ENCODE results near the gene PLXDC2.
A peak's percentile ranks its signal among the peaks of the same experiment; 100 is the strongest.

Gene PLXDC2

DNA sequence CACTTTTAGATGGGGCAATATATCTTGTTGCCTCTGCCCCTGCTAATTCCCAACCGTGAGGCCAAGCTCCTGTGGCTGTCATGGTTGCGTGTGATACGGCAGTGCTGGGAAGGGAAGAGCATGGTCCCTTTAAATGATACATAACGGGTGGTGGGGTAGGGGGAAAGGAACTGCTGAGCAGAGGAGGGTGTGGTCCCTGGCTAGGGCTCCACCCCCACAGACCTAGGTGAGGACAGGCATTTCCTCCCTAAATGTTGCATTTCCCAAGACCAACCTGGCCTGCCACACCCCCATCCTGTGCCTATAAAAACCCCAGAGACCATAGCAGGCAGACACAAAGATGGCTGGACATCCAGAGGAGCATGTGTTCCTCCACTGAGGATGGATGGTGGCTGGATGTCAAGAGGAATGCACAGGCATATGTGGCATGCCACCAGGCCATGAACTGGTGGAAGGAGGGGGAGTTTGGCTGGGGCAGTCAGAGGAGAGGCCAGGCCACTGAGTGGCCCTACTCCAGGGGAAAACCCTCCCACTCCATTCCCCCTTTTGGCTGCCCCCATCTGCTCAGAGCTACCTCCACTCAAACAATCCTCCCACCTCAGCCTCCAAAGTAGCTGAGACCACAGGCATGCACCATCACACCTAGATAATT is 104.0 kb downstream of the PLXDC2 start (continued):
- TF ChIP-seq ZNF221 (tag by site-specific recombination; IDR thresholded peaks at IDR 0.05; ENCODE audit: borderline replicate concordance) (no peak), ZNF366 (tag by site-specific recombination; conservative IDR thresholded peaks at IDR 0.05) (no peak), ZNF843 (tag by site-specific recombination; IDR thresholded peaks at IDR 0.05) (no peak), ZNF48 (tag by site-specific recombination; IDR thresholded peaks at IDR 0.05) (no peak), KLF8 (tag by site-specific recombination; IDR thresholded peaks at IDR 0.05) (no peak), ZNF510 (tag by site-specific recombination; IDR thresholded peaks at IDR 0.05; ENCODE audit: insufficient replicate concordance) (no peak), ZNF596 (tag by site-specific recombination; IDR thresholded peaks at IDR 0.05) (no peak), ZNF133 (tag by site-specific recombination; IDR thresholded peaks at IDR 0.05) (no peak), IKZF3 (tag by site-specific recombination; IDR thresholded peaks at IDR 0.05) (no peak), ZNF169 (tag by site-specific recombination; IDR thresholded peaks at IDR 0.05) (no peak), GLI2 (tag by site-specific recombination; IDR thresholded peaks at IDR 0.05; ENCODE audit: borderline replicate concordance, low read depth) (no peak), ZNF670 (tag by site-specific recombination; IDR thresholded peaks at IDR 0.05; ENCODE audit: low read depth) (no peak), ZNF416 (tag by site-specific recombination; IDR thresholded peaks at IDR 0.05) (no peak), ZNF19 (tag by site-specific recombination; IDR thresholded peaks at IDR 0.05; ENCODE audit: low read depth) (no peak)
- TF ChIP-seq, protein P1, sequence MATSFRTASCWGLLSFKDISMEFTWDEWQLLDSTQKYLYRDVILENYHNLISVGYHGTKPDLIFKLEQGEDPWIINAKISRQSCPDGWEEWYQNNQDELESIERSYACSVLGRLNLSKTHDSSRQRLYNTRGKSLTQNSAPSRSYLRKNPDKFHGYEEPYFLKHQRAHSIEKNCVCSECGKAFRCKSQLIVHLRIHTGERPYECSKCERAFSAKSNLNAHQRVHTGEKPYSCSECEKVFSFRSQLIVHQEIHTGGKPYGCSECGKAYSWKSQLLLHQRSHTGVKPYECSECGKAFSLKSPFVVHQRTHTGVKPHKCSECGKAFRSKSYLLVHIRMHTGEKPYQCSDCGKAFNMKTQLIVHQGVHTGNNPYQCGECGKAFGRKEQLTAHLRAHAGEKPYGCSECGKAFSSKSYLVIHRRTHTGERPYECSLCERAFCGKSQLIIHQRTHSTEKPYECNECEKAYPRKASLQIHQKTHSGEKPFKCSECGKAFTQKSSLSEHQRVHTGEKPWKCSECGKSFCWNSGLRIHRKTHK (tag by site-specific recombination; IDR thresholded peaks at IDR 0.05) = no peak

GRCh38 chr10:19921300-19922140 is 105.3 kb downstream of the PLXDC2 start:
- CTCF ChIA-PET = interaction anchor here (0.6 kb wide), 1 partner anchor 24 kb away, joined by 3 read pairs; no protein-coding TSS in a partner anchor
- POLR2A ChIA-PET = no interaction called here
- H3K36me3 ChIP-seq (ENCODE audit: control insufficient read depth in 2 of 2, insufficient read depth in 1 of 2, low read length in 2 of 2) = no peaks in the 10 kb centered on the region
- no peaks in the 10 kb centered on the region for H3K9me3 ChIP-seq (ENCODE audit: control insufficient read depth, insufficient read depth, low read depth, low read length)
- no peak overlapping the region for H3K4me3 ChIP-seq (ENCODE audit: low read depth, low read length)
- H3K4me1 ChIP-seq (ENCODE audit: control insufficient read depth, insufficient read depth, low read length) = peaks cover 17% of the 10 kb centered on the region
- H3K27ac ChIP-seq (ENCODE audit: extremely low read depth, low read depth, low read length) = peak overlapping the region; percentile 12
- TF ChIP-seq ZNF664 (tag by site-specific recombination; IDR thresholded peaks at IDR 0.05) (no peak), ZNF391 (tag by site-specific recombination; IDR thresholded peaks at IDR 0.05; ENCODE audit: borderline replicate concordance, low read depth) (no peak), ZNF571 (tag by site-specific recombination; IDR thresholded peaks at IDR 0.05) (no peak), ZNF302 (tag by site-specific recombination; IDR thresholded peaks at IDR 0.05; ENCODE audit: low read depth) (no peak), ZNF658 (tag by site-specific recombination; IDR thresholded peaks at IDR 0.05) (no peak), SP7 (tag by site-specific recombination; IDR thresholded peaks at IDR 0.05) (no peak), ZNF335 (tag by site-specific recombination; conservative IDR thresholded peaks at IDR 0.05) (no peak), SETDB1 (IDR thresholded peaks at IDR 0.05; ENCODE audit: insufficient read length, low read length) (no peak), ZNF561 (tag by site-specific recombination; IDR thresholded peaks at IDR 0.05; ENCODE audit: borderline replicate concordance) (no peak), ZNF777 (tag by site-specific recombination; IDR thresholded peaks at IDR 0.05; ENCODE audit: borderline replicate concordance) (no peak)
- TF ChIP-seq, protein P2, sequence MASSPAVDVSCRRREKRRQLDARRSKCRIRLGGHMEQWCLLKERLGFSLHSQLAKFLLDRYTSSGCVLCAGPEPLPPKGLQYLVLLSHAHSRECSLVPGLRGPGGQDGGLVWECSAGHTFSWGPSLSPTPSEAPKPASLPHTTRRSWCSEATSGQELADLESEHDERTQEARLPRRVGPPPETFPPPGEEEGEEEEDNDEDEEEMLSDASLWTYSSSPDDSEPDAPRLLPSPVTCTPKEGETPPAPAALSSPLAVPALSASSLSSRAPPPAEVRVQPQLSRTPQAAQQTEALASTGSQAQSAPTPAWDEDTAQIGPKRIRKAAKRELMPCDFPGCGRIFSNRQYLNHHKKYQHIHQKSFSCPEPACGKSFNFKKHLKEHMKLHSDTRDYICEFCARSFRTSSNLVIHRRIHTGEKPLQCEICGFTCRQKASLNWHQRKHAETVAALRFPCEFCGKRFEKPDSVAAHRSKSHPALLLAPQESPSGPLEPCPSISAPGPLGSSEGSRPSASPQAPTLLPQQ (tag by site-specific recombination; IDR thresholded peaks at IDR 0.05) = no peak
- TF ChIP-seq, protein P3, sequence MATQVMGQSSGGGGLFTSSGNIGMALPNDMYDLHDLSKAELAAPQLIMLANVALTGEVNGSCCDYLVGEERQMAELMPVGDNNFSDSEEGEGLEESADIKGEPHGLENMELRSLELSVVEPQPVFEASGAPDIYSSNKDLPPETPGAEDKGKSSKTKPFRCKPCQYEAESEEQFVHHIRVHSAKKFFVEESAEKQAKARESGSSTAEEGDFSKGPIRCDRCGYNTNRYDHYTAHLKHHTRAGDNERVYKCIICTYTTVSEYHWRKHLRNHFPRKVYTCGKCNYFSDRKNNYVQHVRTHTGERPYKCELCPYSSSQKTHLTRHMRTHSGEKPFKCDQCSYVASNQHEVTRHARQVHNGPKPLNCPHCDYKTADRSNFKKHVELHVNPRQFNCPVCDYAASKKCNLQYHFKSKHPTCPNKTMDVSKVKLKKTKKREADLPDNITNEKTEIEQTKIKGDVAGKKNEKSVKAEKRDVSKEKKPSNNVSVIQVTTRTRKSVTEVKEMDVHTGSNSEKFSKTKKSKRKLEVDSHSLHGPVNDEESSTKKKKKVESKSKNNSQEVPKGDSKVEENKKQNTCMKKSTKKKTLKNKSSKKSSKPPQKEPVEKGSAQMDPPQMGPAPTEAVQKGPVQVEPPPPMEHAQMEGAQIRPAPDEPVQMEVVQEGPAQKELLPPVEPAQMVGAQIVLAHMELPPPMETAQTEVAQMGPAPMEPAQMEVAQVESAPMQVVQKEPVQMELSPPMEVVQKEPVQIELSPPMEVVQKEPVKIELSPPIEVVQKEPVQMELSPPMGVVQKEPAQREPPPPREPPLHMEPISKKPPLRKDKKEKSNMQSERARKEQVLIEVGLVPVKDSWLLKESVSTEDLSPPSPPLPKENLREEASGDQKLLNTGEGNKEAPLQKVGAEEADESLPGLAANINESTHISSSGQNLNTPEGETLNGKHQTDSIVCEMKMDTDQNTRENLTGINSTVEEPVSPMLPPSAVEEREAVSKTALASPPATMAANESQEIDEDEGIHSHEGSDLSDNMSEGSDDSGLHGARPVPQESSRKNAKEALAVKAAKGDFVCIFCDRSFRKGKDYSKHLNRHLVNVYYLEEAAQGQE (tag by site-specific recombination; IDR thresholded peaks at IDR 0.05) = no peak
- TF ChIP-seq, protein P4, sequence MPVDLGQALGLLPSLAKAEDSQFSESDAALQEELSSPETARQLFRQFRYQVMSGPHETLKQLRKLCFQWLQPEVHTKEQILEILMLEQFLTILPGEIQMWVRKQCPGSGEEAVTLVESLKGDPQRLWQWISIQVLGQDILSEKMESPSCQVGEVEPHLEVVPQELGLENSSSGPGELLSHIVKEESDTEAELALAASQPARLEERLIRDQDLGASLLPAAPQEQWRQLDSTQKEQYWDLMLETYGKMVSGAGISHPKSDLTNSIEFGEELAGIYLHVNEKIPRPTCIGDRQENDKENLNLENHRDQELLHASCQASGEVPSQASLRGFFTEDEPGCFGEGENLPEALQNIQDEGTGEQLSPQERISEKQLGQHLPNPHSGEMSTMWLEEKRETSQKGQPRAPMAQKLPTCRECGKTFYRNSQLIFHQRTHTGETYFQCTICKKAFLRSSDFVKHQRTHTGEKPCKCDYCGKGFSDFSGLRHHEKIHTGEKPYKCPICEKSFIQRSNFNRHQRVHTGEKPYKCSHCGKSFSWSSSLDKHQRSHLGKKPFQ (tag by site-specific recombination; IDR thresholded peaks at IDR 0.05) = no peak
